A673 (cell line): ENCODE measurements around the gene CXCL9.

Experiments used
- EZH2 ChIP-seq: fragments of 200-600 bp; sonication (generic); IDR thresholded peaks from 2 replicates; pipeline ENCODE4 v1.6.1; 2017; ENCODE audit warnings: borderline replicate concordance, low read depth, mild to moderate bottlenecking, mixed read lengths, antibody characterized with exemption, low read length; ENCODE audit not compliant: poor library complexity, severe bottlenecking
- TF ChIP-seq, protein P1 (sequence below): fragments of 300-800, 200-600 bp; sonication (generic); conservative IDR thresholded peaks from 2 replicates; pipeline ENCODE4 v1.5.1; 2017; ENCODE audit warnings: low read depth, mild to moderate bottlenecking, antibody characterized with exemption, low read length, moderate library complexity, mixed read lengths

GRCh38 chr4:75980576-75980975 lies 26.7 kb downstream of the CXCL9 start:
- TF ChIP-seq, protein P1, sequence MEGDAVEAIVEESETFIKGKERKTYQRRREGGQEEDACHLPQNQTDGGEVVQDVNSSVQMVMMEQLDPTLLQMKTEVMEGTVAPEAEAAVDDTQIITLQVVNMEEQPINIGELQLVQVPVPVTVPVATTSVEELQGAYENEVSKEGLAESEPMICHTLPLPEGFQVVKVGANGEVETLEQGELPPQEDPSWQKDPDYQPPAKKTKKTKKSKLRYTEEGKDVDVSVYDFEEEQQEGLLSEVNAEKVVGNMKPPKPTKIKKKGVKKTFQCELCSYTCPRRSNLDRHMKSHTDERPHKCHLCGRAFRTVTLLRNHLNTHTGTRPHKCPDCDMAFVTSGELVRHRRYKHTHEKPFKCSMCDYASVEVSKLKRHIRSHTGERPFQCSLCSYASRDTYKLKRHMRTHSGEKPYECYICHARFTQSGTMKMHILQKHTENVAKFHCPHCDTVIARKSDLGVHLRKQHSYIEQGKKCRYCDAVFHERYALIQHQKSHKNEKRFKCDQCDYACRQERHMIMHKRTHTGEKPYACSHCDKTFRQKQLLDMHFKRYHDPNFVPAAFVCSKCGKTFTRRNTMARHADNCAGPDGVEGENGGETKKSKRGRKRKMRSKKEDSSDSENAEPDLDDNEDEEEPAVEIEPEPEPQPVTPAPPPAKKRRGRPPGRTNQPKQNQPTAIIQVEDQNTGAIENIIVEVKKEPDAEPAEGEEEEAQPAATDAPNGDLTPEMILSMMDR = no peak
- no peak for TF ChIP-seq EZH2
